ENCODE data around the gene HSPB9. TPM values are rescaled to one million over a fixed set of nuclear protein-coding genes. Genes with fewer than 3 reads are reported as not detected.

HSPB9 gene
- total and polyA plus RNA-seq, 9 of the 15 experiments (the other 6 are each of a cell fraction or from before 2014, with no cell fraction given): 0.04 to 0.16 (median 0.08) TPM; not detected in 3

GRCh38 chr17:42111871-42112551 lies 10.6 kb upstream of the HSPB9 start:
- CTCF ChIA-PET (ENCODE audit: low intra/inter-chr PET ratio): interaction anchor here (1.2 to 1.5 kb wide), 2 partner anchors 45 to 88 kb away, joined by 3 to 4 read pairs; no protein-coding TSS in a partner anchor
- no peaks in the 10 kb centered on the region for H3K9me3 ChIP-seq (replicated peaks; ENCODE audit: control insufficient read depth, insufficient read depth, low read depth, low read length)
- intact Hi-C loops (cut with micrococcal nuclease): no loop called here
- ATAC-seq: peak; percentile 7
- no peaks in the 10 kb centered on the region for H3K9me1 ChIP-seq (ENCODE audit: control insufficient read depth, insufficient read depth, low read length)
- no peak for FAIRE-seq
- no TSS peak for BruUV-seq (replicated peaks)
- no peaks in the 10 kb centered on the region for H3K79me2 ChIP-seq (ENCODE audit: control insufficient read depth, insufficient read depth, low read length)
- no peaks in the 10 kb centered on the region for H3K27me3 ChIP-seq (ENCODE audit: control insufficient read depth in 2 of 2, insufficient read depth in 2 of 2, low read length in 2 of 2)
- peak overlapping the region; percentile 27 to 88; a peak in 3 of 4 replicates for H3K9ac ChIP-seq (ENCODE audit: insufficient read depth in 1 of 2, low read depth in 2 of 2, low read length in 2 of 2)
- WGBS (ENCODE audit: insufficient coverage, low coverage, missing lambda C conversion rate): 46% methylated on average over 10 of the region's 12 CpGs
- H3K4me1 ChIP-seq (replicated peaks in 1 of 2; ENCODE audit: control insufficient read depth in 2 of 2, insufficient read depth in 2 of 2, low read length in 2 of 2): peaks cover 12 to 58% of the 10 kb centered on the region in 2 experiments; a peak in 4 of 5 replicates
- H3K4me2 ChIP-seq (ENCODE audit: insufficient read depth, low read length): peak overlapping the region; percentile 69
- H2AFZ ChIP-seq (ENCODE audit: low read depth, low read length): peak overlapping the region; percentile 64; the same call in 1 of the 2 replicates
- peaks cover 34% of the 10 kb centered on the region; the same call in 2 of the 3 replicates for H3K36me3 ChIP-seq (ENCODE audit: control insufficient read depth, insufficient read depth, low read length)
- no peaks in the 10 kb centered on the region for H4K20me1 ChIP-seq (replicated peaks; ENCODE audit: control insufficient read depth, insufficient read depth, low read length)
- no peak overlapping the region for H3K4me3 ChIP-seq
- in situ Hi-C loops (cut with MboI): loop anchor here (5.0 to 25.0 kb wide), 3 partner anchors 85 to 375 kb away; partner anchors contain the start of gene HAP1
- H3K27ac ChIP-seq (ENCODE audit: extremely low read depth, low read depth, low read length): 0 out of 3 replicates have a peak overlapping the region, but pooled peaks have one; percentile 27
- POLR2A ChIA-PET: interaction anchor here (0.9 to 2.0 kb wide), 3 partner anchors 8 to 147 kb away, joined by 3 to 6 read pairs (median 3); partner anchors contain the start of genes DNAJC7 and KAT2A
- DNase-seq (ENCODE audit: extremely low read depth in 1 of 4, low spot score in 3 of 4): no peak
- no peak for TF ChIP-seq SUPT5H (IDR thresholded peaks at IDR 0.05)
- no peak for TF ChIP-seq FOXK2 (conservative IDR thresholded peaks at IDR 0.05 in 1 of 2, IDR thresholded peaks at IDR 0.05 in 1 of 2; ENCODE audit: low read depth in 2 of 2)
- no peak for TF ChIP-seq MYNN (IDR thresholded peaks at IDR 0.05)
- no peak for TF ChIP-seq MYNN (CRISPR knock-in tag; IDR thresholded peaks at IDR 0.05)
- no peak for TF ChIP-seq SETDB1 (IDR thresholded peaks at IDR 0.05; ENCODE audit: low read length)
- no peak for TF ChIP-seq RNF219 (CRISPR knock-in tag; IDR thresholded peaks at IDR 0.05)
- 0 out of 2 replicates have a peak, but pooled peaks have one; percentile 15 for TF ChIP-seq POLR2G (IDR thresholded peaks at IDR 0.05; ENCODE audit: low read depth, low read length)
- no peak for TF ChIP-seq THRB (CRISPR knock-in tag; conservative IDR thresholded peaks at IDR 0.05)
- TF ChIP-seq ZBTB34 (CRISPR knock-in tag; IDR thresholded peaks at IDR 0.05): no peak
- TF ChIP-seq HDAC3 (IDR thresholded peaks at IDR 0.05; ENCODE audit: borderline replicate concordance, partially characterized antibody): no peak
- no peak for TF ChIP-seq SP1 (CRISPR knock-in tag; IDR thresholded peaks at IDR 0.05)
- no peak for TF ChIP-seq TRIM25 (IDR thresholded peaks at IDR 0.05; ENCODE audit: borderline replicate concordance)
